OCI-LY1 (cell line): ENCODE data around the gene ADAM17.

Source experiments
- H2AFZ ChIP-seq: fragments of 200-600 bp; sonication (generic), shearing (Covaris generic); 2 replicates; pipeline ENCODE4 v1.6.0; 2014; ENCODE audit warnings: antibody characterized with exemption, mild to moderate bottlenecking, low read length
- H3F3A ChIP-seq: fragments of 200-600 bp; sonication (generic), shearing (Covaris generic); 2 replicates; pipeline ENCODE4 v1.6.0; 2014; ENCODE audit warnings: mild to moderate bottlenecking, antibody characterized with exemption, low read length, moderate library complexity; ENCODE audit not compliant: insufficient read depth
- H3K27ac ChIP-seq: fragments of 200-600 bp; sonication (generic); 2 replicates; pipeline ENCODE4 v1.5.1; 2014; ENCODE audit warnings: low read length, mixed run types, mild to moderate bottlenecking, low read depth; ENCODE audit not compliant: poor library complexity, severe bottlenecking
- H3K27me3 ChIP-seq: fragments of 200-600 bp; sonication (generic); 2 replicates; pipeline ENCODE4 v1.6.0; 2014; ENCODE audit warnings: antibody characterized with exemption, mild to moderate bottlenecking, low read length, moderate library complexity; ENCODE audit not compliant: insufficient read depth
- H3K36me3 ChIP-seq: fragments of 200-600 bp; sonication (generic); 2 replicates; pipeline ENCODE4 v1.6.1; 2014; ENCODE audit warnings: mild to moderate bottlenecking, antibody characterized with exemption, low read length, moderate library complexity, mixed read lengths; ENCODE audit not compliant: insufficient read depth
- H3K4me1 ChIP-seq: fragments of 200-600 bp; sonication (generic); 2 replicates; pipeline ENCODE4 v1.5.1; 2014; ENCODE audit warnings: mild to moderate bottlenecking, low read length, moderate library complexity; ENCODE audit not compliant: insufficient read depth, severe bottlenecking
- H3K4me2 ChIP-seq: fragments of 200-600 bp; sonication (generic), shearing (Covaris generic); 2 replicates; pipeline ENCODE4 v1.6.1; 2014; ENCODE audit warnings: low read length
- H3K4me3 ChIP-seq: fragments of 200-600 bp; sonication (generic); 2 replicates; pipeline ENCODE4 v1.5.1; 2014; ENCODE audit warnings: low read length, low read depth, mild to moderate bottlenecking, mixed read lengths; ENCODE audit not compliant: poor library complexity, severe bottlenecking
- H3K79me2 ChIP-seq: fragments of 200-600 bp; shearing (Covaris generic); 2 replicates; pipeline ENCODE4 v1.6.1; 2016; ENCODE audit warnings: mixed run types, low read length, mixed read lengths; ENCODE audit not compliant: insufficient read depth
- H3K9ac ChIP-seq: fragments of 200-600 bp; sonication (generic), shearing (Covaris generic); 2 replicates; pipeline ENCODE4 v1.6.1; 2014; ENCODE audit warnings: mild to moderate bottlenecking, low read length, mixed read lengths
- H3K9me2 ChIP-seq: fragments of 200-600 bp; sonication (generic), shearing (Covaris generic); 2 replicates; pipeline ENCODE4 v1.6.1; 2014; ENCODE audit warnings: low read depth, mild to moderate bottlenecking, low read length, mixed read lengths
- H3K9me3 ChIP-seq: fragments of 200-600 bp; shearing (Covaris generic); 2 replicates; pipeline ENCODE4 v1.6.1; 2014; ENCODE audit warnings: low read length, mixed read lengths
- H4K20me1 ChIP-seq: fragments of 200-600 bp; sonication (generic), shearing (Covaris generic); 2 replicates; pipeline ENCODE4 v1.6.0; 2016; ENCODE audit warnings: mild to moderate bottlenecking, low read length; ENCODE audit not compliant: insufficient read depth
- EZH2 ChIP-seq: fragments of 200-600 bp; sonication (generic), shearing (Covaris generic); IDR thresholded peaks from 2 replicates; pipeline ENCODE4 v1.8.0; 2017; ENCODE audit warnings: borderline replicate concordance, mixed run types, mild to moderate bottlenecking, antibody characterized with exemption, low read length, moderate library complexity, mixed read lengths
- TF ChIP-seq, protein P1 (sequence below): fragments of 200-600 bp; sonication (generic), shearing (Covaris generic); IDR thresholded peaks from 2 replicates; pipeline ENCODE4 v1.5.1; 2017; ENCODE audit warnings: mild to moderate bottlenecking, antibody characterized with exemption, low read length, moderate library complexity, mixed read lengths

Gene ADAM17

DNA sequence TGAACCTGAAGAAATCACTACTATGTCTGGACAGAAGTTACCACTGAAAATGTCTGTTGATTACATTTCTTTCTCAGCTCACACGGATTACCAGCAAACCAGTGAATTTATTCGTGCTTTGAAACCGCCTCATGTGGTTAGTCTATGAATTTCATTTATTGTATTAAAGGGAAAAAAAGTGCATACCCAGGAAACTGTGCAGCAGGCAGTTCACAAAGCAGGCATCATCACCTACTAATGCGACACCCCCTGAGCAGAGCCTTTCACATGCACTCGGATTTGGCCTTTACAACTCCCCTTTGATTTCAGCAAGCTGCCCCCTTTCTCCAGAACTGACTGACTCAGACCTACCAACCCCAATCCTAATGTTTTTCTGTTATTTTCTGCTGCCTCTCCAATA, 112.1 kb downstream of the ADAM17 start:
- TF ChIP-seq, protein P1, sequence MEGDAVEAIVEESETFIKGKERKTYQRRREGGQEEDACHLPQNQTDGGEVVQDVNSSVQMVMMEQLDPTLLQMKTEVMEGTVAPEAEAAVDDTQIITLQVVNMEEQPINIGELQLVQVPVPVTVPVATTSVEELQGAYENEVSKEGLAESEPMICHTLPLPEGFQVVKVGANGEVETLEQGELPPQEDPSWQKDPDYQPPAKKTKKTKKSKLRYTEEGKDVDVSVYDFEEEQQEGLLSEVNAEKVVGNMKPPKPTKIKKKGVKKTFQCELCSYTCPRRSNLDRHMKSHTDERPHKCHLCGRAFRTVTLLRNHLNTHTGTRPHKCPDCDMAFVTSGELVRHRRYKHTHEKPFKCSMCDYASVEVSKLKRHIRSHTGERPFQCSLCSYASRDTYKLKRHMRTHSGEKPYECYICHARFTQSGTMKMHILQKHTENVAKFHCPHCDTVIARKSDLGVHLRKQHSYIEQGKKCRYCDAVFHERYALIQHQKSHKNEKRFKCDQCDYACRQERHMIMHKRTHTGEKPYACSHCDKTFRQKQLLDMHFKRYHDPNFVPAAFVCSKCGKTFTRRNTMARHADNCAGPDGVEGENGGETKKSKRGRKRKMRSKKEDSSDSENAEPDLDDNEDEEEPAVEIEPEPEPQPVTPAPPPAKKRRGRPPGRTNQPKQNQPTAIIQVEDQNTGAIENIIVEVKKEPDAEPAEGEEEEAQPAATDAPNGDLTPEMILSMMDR, result no peak
- no peak for TF ChIP-seq EZH2
- H3K27ac ChIP-seq, result no peak overlapping the region
- H3K27me3 ChIP-seq, result no peaks in the 10 kb centered on the region
- H3K9me2 ChIP-seq, result no peaks in the 10 kb centered on the region
- peaks cover 88% of the 10 kb centered on the region for H3K36me3 ChIP-seq
- no peak overlapping the region for H3K4me2 ChIP-seq
- no peak overlapping the region for H3K9ac ChIP-seq
- H3K4me3 ChIP-seq, result no peak overlapping the region
- no peak overlapping the region for H2AFZ ChIP-seq
- no peaks in the 10 kb centered on the region for H3F3A ChIP-seq
- H3K79me2 ChIP-seq, result no peaks in the 10 kb centered on the region
- H4K20me1 ChIP-seq, result no peaks in the 10 kb centered on the region
- no peaks in the 10 kb centered on the region for H3K9me3 ChIP-seq
- no peaks in the 10 kb centered on the region for H3K4me1 ChIP-seq

DNA sequence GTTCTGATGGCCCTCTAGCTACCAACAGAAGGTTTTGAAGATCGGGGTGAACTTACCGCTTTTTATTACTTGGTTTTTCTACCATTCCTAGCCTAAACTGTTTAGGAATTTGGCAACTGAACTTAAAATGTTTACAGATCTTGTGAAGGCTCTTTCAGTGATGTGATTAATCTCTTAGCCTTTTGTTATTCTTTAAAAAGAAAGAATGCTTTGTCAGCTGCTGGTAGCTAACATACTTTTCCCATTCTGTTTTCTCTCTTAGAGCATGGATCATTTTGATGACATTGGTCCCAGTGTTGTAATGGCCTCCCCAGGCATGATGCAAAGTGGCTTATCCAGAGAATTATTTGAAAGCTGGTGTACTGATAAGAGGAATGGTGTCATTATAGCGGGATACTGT, 114.1 kb downstream of the ADAM17 start:
- TF ChIP-seq EZH2, result no peak
- TF ChIP-seq, protein P1, result no peak
- H3K9ac ChIP-seq, result no peak overlapping the region
- H4K20me1 ChIP-seq, result no peaks in the 10 kb centered on the region
- no peaks in the 10 kb centered on the region for H3K79me2 ChIP-seq
- H3K27ac ChIP-seq, result no peak overlapping the region
- no peak overlapping the region for H2AFZ ChIP-seq
- H3F3A ChIP-seq, result no peaks in the 10 kb centered on the region
- H3K27me3 ChIP-seq, result no peaks in the 10 kb centered on the region
- H3K36me3 ChIP-seq, result peaks cover 87% of the 10 kb centered on the region
- no peaks in the 10 kb centered on the region for H3K4me1 ChIP-seq
- no peaks in the 10 kb centered on the region for H3K9me3 ChIP-seq
- H3K9me2 ChIP-seq, result no peaks in the 10 kb centered on the region
- no peak overlapping the region for H3K4me2 ChIP-seq
- H3K4me3 ChIP-seq, result no peak overlapping the region

DNA sequence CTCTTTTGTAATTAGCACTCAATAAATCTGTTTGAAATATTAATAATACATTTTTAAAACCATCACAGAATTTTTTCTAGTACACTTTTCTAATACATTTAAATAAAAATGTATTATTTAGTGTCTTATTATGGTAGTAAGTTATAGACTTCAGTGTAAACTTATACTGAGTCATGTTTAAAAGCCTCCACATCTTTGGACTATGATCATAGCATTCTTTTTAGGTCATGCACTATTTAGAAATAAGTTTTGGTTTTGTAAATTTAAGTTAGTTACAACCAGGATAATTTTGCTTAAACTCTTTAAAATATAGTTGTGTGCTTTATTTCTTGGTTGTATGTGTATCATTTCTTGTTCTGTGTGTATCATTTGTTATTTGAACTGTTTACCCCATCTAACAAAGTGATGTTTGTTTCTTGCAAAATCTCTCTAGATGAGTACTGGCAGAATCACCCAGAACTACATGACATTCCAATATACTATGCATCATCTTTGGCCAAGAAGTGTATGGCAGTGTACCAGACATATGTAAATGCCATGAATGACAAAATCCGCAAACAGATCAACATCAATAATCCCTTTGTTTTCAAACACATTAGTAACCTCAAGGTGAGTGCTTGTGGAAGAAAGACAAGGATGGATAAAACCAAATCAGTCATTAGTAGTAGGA, 115.4 kb downstream of the ADAM17 start:
- Histone ChIP-seq H2AFZ (no peak overlapping the region), H3K27ac (no peak overlapping the region), H3K9me3 (no peaks in the 10 kb centered on the region), H3F3A (no peaks in the 10 kb centered on the region), H3K9ac (no peak overlapping the region), H3K4me2 (no peak overlapping the region), H3K4me3 (no peak overlapping the region), H3K36me3 (peaks cover 85% of the 10 kb centered on the region), H3K79me2 (no peaks in the 10 kb centered on the region), H3K9me2 (no peaks in the 10 kb centered on the region), H4K20me1 (no peaks in the 10 kb centered on the region), H3K4me1 (no peaks in the 10 kb centered on the region), H3K27me3 (no peaks in the 10 kb centered on the region)
- TF ChIP-seq, protein P1, result no peak
- TF ChIP-seq EZH2, result no peak
